ENCODE results near the gene GPS1.

Gene GPS1

DNA sequence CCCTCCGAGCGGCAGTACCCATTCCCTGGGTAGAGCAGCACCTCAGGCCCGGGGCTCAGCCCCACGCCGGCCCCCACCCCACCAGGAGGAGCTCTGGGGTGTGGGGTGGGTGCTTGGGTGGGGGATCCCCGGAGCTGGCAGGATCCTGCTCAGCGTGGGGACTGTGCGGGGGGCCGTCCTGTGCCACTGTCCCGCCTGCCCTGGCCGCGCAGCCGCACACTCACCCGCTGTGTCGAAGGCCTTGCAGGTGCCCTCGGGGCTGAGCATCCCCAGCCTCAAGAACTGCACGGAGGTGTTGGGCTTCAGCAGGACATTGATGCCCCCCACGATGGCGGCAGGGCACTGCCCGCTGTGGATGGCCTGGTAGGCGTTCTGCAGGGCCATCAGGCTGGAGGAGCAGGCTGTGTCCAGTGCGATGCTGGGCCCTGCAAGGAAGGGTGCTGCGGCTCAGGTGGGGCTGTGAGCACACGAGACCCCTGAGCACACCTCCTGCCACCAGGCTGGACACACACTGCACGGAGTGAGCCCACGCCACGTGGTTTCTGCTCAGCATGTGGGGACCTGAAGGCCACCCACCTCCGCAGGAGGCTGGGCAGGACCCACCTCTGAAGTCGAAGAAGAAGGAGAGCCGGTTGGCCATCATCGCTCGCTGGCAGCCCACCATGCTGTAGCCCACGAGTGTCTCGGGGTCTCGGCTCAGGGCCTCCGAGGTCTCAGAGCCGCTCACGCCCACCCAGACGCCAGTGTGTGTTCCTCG, 41.5 kb downstream of the GPS1 start:
- no peak for DNase-seq

DNA sequence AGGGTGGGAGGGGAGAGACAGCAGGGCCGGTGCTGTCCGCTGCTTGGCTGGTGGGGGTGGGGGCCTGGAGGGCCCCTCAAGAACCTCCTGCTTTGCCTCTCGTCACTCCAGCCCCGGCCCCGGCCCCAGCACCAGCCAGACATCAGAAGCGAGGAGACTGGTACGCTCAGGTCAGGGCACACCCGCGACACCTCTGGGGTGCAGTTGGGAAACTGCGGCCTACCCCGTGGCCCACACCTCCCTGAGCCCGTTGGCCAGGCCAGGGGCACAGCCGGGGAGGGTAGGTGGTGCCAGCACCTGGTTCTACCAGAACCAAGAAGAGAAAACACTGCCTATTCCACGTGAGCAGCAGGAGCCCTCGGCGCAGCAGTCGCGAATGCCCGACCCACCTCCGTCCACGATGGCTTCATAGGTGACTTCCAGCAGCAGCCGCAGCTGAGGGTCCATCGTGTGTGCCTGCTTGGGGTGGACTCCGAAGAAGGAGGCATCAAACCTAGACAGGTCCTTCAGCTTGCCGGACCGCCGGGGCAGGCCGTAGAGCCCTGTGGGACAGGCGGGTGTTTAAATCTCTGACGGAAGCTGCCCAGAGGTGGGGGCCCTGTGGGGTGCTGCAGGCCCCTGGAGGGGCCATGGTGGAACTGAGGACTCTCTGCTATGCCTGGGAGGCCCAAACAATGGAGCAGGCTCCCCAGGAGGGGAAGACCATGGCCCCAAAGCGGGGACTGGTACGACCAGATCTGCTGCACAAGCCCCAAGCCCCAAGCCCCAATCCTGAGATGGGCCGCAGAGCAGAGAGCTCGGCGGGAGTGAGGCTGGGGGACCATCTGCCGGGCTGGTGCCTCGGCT, 43.5 kb downstream of the GPS1 start:
- no peak for DNase-seq

DNA sequence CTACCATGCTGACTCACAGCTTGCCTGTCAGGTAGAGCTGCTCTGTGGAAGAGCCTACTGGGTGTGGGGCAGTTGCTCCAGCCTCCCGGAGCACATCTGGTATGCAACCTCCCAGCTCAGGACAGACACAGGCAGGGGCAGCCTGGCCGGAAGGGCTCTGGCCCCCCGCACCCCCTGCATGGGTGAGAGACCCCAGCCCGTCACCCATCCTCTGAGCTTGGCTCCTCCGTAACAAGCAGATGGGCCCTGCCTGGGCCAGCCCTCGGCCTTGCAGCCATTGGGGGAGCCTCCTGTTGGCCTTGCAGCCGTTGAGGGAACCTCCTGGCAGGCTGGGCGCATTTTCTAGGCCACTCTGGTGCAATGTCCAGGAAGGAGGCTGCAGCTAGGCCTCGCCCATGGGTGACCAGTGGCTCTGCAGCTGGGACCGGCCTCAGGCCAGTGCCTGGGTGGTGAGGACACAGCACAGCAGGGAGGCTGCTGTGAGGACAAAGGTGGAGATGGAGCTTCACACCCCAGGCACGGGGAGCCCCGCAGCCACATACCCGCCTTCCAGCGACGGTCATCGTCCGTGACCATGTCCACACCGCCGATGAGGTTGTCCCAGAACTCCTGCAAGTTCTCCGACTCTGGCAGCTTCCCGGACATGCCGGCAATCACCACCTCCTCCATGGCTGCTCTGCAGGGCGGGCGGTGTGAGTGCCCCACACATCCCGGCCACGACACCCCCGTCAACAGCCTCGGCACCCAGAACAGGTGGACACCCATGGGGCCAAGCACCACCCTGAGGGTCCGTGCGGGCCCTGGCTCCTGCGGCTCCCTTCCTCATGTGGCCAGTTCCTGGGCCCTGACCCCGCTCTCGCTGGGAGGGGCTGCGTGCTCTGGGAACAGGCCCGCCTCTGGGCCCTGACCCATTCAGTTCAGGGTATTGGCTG, 44.3 kb downstream of the GPS1 start:
- no peak for DNase-seq

DNA sequence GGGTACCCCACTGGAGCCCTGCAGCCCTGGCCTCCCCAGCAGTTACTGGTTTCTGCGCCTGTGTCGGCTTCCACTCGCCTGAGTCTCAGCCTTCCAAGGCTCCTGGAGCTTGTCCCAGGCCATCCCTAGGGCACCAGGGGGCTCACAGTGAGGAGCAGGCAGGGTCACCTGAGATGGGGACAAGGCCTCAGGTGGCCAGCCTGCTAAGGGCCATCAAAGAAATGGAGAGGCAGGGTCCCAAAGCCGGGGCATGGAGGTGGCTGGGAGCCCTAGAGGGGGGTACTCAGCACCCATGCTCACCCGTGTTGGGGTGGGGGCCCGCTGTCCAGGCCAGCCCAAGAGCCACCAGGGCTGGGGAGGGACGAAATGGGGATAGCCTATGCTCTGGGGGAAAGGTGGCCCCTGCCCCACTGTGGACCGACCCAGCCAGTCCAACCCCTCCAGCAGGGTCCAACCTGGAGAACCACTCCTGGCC, 45.0 kb downstream of the GPS1 start:
- DNase-seq = no peak

DNA sequence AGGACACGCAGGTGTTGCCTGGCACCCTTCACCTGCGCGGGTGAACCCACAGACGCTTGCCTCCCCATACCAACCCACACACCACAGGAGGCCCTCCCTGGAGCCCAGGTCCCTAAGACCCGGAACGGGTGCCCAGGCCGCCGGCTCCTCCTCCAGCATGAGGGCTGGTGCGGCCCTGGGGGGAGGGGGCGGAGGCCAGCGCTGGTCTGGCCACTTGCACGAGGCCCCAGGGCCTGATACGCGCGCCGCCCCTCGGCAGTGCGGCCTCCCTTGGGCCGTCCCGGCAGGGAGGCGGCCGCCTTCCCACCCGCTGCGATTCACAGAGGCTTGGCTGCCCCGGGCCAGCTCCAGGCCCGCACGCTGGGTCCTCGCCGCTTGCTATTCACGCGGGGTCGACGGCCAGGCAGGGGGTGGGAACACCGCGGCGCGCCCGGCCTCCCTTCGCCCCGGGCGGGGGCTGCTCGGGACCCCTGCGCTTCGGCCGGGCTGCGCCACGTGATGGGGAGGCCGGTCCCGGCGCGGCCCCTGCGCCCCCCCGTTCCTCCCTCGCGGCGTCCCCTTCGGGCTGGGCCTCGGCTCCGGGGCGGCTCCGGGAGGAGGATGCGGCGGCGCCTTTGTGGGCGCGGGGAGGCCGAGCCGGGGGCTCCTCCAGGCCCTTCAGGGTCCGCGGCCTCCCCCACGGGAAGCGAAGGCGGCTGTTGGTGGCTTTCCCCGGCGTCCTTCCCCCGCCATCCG, 45.7 kb downstream of the GPS1 start:
- no peak for DNase-seq

DNA sequence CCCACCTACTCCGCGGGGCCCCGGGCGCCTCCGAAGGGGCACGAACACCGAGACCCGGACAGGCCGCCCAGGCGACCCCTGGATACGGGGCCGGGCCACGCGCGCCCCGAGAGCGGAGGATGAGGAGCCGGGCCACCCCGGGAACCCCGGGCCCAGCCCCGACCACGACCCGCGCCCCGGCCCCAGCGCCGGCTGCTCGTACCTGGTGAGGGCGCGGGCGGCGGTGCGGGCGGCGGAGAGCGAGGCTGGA, 46.1 kb downstream of the GPS1 start:
- DNase-seq = peak; percentile 51

DNA sequence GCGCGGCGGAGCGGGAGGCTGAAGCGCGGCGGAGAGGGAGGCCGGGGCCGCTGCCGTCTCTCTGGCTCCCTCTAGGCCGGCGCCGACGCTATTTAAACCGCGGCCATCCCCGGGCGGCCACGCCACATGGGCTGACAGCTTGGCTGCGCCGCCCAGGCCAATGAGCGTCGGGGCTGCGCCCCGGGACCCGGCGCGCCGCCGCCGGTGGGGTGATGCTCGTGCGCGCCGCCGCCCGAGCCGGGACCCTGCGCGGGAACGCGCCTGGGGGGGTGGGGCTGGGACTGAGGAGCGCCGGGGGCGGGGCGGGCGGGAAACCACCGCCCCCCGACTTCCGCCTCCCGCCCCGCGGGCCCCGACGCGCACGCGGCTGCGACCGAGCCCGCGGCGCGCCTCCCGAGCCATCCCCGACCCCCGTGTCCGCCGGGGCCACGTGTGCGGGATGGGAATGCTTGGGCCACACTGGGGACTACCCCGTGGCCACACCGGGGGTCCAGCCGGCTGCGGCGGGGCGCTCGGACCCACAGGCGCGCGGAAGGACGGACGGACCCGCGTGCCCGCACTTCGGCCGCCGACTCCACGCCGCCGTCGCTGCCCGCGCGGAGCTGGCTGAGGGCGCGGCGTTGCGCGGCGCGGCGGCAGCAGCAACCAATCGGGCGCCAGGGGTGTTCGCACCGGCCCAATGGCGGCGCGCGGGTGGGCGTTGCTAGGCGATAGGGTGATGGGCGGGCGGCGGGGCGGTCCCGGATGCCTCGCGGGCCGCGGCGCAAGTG, 46.7 kb downstream of the GPS1 start, which contains the start of gene FASN:
Gene FASN, minus strand, starts transcription at position 68 of the 770 bp plus-strand sequence. CDS start 1,791 bp downstream, outside the sequence.
- DNase-seq = peak; percentile 87

DNA sequence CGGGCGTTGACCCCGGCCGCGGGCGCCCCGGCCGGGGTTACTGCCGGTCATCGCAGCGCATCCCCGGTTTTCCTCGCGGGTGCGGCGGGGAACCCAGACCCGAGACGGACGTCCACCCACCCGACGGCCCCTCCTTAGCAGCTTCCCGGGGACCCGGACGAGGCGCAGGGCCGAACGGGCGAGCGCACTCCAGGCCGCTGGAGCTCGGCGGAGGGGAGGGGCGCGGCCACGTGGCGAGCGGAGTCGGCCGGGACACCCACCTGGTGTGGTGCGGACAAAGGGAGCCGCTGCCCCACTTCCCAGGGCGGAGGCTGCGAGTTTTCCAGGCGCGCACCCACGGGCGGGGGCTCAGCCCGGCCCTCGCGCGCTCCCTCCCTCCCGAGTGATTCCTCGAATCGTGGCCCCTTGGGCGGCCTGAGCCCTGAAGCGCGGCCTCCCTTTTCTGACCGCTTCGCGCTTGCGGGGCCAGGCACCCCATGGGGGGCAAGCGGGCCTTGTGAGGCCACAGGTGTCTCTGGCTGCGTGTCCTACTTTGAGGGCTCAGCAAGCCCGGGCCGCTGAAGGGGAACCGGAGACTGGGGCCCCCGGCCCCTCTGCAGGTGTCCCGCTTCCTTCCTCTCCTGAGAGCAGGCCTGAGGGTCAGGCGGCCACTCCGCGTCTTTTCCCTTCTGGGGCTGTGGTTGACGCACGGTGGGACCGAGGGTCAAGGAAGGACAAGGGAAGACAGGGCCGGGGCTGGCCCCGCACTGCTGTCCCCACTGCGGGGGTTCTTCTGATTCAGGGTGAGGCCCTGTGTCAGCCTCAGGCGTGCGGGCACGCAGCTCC, 47.5 kb downstream of the GPS1 start:
- no peak for DNase-seq

DNA sequence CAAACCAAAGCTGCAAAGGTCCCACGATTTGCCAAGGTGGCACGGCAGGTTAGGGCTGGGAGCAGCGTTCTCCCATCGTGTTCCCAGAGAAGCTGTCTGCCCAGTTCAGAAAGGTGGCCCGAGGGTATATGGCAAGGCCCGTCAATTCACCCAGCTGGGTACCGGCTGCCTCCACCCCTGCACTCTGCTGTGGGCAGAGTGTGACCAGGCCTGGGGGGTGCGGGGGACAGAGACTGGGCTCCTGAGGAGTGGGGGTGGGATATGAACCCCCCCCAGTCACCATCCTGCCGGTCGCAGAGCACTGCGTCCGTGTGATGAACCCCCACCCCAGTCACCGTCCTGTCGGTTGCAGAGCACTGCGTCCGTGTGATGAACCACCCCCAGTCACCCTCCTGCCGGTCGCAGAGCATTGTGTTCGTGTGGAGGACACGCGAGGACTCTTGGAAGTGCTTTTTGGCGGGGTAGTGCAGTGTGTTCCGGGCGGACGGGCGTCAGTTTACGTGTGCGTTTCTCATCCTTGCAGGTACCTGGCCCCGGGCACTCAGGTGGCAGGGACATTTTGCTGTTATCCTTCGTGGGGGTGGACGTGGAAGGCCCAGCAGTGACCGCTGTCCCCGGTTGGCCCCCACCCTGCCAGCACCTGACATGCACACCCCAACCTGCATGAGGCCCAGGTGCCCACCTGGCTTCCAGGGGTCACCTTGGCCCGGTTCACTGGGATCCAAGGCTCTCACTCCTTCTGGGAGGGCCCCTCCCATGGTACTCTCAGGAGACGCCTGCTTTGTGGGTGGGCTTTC, 49.0 kb downstream of the GPS1 start:
- no peak for DNase-seq

DNA sequence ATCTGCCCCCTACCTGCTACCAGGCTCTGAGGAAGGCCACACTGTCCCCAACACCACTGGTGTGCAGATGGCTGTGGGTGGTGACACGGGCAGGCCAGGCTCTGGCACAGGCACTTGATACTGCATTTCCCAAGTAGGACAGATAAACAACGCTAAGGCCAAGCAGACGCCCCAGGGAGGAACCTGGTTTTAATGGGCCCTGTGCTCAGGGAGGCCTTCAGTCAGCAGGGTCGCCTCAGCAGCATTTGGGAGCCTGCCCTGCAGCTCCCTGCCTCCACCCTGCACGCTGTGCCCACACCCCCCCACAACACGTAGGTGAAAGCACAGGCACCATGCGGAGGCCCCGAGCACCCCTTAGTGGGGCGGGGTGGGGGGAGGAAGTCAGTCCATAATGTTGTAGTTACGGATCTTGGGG, 49.6 kb downstream of the GPS1 start:
- DNase-seq = no peak

DNA sequence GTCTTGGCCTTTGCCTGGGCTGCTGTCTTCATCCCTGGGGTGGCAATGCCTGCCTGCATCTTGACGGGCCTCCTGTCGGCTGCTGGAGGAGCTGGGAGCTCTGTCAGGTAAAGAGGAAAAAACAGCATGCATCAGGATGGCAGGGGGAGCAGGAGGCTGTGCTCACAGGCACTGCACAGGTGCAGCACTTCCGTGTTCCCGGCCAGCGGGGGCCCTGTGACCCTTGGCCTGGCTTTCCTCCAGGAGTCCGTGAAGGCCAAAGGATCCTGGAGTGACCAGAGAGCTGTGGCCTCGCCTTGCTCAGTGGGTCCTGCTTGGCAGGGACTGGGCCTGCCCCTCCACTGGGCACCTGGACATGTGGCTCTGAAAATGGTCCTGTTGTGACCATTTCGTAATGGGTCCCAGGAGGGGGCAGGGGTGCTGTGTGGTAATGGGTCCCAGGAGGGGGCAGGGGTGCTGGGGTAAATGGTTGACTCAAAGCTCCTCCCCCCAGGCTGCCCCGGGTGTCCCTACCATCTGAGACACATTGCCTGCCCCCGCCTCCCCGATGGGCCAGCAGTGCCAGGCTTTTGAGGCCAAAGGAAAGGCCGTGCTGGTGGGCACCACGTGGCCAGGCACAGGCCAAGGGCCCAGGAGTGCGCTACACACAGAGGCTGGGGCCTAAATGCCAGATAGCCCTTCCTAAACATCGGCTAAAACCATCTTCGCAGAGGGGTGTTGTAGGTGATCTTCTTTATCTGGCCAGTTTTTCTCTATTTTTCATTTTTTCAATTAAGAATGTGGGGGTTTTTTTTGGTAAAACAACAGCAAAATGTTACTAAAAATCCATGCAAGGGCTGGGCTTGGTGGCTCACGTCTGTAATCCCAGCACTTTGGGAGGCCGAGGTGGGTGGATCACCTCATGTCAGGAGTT, 50.3 kb downstream of the GPS1 start:
- DNase-seq = no peak

DNA sequence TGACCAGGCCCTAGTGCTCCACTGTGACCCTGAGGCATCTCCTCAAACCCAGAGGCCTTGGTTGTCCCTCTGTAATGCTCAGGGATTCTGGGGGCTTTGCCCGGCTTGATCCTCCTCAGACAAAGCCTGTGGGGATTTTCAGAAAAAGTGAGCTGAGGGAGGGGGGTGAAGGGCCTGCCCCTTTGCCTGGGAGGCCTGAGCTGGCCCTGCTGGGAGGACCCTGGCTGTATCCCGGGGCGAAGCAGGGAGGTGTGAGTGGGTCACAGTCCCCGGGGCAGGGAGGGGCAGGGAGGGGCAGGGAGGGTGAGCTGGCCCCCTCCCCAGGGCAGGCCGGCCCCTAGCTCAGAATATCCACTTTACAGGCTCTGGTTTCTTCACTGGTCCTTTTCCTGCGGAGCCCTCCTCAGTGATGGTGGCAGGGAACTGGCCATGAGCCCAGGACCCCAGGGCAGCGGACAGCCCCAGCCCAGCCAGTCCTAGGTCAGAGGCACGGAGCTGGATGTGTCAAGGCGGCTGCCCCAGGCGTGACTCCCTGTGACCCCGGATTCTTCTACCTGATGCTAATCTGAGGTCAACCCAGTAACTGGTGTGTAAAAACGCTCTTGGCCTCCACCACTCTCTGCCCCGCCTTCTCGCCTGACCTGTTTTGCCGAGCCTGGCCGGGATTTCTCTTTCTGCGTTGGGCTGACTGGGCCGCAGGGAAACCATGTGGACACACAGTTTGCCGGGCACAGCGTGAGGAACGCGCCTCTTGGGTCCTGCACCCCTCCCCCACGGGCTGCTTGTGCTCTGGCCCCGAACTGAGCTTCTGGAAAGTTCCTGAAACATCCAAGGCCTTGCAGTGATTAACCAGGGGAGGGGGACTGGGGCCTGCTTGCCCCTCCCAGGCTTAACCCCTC, 52.1 kb downstream of the GPS1 start:
- no peak for DNase-seq

DNA sequence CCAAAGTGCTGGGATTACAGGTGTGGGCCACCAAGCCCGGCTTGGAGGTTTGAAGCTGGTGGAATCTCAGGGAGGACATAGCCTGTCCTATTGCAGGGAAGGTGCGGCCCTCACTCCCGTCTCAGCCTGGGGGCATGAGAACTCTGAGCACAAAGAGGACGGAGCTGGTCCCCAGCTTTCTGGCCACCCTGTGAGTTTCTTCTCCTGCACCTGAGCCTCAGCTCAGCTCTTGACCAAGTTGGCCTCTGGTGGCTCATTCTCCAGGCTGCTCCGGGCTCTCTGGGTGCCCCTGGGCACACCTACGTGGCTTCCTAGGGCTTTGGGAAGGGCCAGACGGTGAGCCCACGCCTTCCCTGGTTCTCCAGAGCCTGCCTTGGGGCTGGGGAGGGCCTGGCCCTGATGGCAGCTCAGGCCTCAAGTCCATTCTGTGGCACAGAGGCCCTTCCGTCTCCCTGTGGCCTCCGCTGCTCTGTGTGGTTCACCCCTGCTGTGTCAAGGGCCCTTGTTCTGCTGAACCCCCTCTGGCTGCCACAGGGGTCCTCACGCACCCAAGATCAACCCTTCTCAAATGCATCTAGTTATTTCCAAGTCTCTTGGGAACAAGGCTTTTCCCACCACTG, 53.2 kb downstream of the GPS1 start:
- no peak for DNase-seq

DNA sequence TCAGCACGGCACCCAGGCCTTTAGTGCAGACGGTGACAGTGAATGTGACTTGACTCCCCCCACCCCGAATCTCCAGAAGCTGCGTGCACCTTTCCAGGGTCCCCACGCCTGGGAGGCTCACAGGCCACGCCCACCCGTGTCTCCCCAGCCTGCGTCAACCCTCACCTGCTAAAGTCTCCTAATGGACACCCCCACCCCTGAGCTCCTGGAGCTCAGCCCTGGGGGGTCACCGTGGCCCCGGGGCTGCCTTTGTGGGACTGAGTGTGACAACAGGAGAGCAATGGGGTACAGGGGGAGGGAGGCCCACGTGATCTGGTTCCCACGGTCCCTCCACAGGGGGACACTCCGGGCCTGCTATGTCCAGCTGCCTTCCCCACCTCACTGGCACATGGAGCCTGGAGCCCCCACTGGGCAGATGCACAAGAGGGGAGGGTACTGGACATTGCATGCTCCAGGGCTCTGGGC, 53.8 kb downstream of the GPS1 start:
- no peak for DNase-seq

DNA sequence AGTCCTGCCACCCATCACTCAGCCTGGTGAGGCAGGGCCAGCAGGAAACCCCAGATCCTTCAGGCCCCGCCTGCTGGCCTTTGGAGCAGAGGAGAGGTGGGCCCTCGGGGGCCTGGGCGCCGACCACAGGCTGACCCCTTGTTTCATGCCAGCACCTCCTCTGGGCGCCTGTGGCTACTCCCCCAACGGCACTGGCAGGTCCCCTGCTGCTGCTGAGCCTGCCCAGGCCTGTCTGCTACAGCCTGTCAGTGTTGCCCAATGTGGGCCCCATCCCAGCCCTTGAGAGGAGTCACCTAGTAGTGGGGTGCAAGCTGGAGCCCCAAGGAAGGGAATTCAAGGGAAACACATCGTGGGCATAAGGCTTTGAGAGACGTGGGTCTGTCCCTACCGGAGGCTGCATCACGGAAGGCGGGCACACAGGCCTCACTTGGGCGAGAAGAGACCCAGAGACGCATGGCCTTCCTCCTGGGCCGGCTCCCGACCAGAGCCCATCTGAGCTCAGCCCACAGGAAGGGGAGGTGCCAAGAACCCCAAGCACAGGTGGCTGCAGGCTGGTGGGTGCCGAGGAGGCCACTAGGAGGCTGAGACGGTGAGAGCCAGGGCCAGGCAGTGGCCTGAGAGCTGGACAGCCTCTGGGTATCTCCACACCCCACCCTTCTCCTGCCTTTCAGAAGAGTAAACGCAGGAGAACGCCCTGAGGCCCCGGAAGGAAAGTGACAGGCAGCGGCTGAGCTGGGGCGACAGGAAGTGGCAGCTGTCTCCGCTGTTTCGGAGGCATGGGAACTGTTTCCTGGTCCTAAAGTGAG, 54.4 kb downstream of the GPS1 start:
- peak; percentile 36 for DNase-seq

DNA sequence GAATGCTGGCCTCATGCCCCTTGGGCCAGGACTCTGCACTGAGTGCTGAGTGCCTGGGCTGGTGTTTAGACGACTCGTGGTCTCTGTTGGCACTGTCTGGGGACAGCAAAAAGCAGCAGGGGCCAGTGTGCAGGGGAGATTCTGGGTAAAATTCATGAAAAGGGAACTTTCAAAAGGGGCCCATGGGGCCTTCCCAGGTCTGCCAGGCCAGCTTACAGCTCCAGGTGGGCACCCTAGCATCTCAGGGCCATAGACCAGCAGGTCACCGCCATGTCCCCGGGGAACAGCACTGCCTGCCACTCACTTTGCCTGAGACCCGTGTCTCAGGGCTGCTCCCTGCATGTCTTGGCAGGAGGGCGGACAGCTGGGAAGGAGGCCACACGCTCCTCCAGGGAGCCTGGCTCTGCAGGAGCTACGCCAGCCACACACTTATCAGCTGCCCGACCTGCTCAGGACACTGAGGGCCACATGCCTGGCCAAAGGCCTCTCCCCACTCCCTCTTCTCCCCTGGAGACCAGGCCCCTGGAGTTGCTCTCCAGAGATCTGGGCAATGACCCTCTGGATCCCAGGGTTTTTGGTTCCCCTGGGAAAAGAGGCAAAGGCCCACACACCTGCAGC, 55.1 kb downstream of the GPS1 start:
- no peak for DNase-seq
